ENCODE results near the gene KCNJ6. TPM values are rescaled to one million over a fixed set of nuclear protein-coding genes. Genes with fewer than 3 reads are reported as not detected.
"Not testable (repeated sequence)": the region's sequence is repeated elsewhere in the genome, so short reads cannot be mapped to it uniquely, and the experiment has no call there.

The KCNJ6 gene
- total RNA-seq, 1 experiment from 2014 or later, result not detected

DNA sequence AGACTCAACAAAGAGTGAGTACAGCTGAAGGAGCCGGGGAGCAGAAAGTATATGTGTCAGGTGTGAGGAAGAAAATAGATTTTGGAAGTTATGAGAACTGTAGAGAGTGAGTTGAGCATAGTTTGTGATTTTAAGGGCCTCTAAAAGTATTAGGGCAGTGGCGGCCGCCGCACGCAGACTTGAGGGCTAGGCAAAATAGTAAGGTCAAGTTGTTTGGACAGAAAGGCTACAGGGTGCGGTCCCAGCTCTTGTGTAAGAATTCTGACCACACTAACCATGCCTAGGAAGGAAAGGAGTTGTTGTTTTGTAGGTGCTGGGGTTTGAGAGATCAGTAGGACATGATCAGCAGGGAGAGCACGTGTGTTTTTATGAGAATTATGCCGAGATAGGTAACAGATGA is 327.6 kb downstream of the KCNJ6 start:
- BruUV-seq (replicated peaks); DNase-seq; H3K27me3 Mint-ChIP-seq (ENCODE audit: insufficient read depth, unreplicated experiment); H3K36me3 ChIP-seq (ENCODE audit: control insufficient read depth, insufficient read depth, low read length); CTCF ChIA-PET; intact Hi-C loops (cut with micrococcal nuclease; ENCODE audit: unreplicated experiment); H3K9me3 Mint-ChIP-seq (ENCODE audit: unreplicated experiment); H3K4me1 Mint-ChIP-seq (ENCODE audit: low read depth, unreplicated experiment); H3K9me3 ChIP-seq; H3K36me3 Mint-ChIP-seq (ENCODE audit: insufficient read depth, unreplicated experiment); H3K4me3 ChIP-seq (ENCODE audit: low read depth, low read length); H3K4me1 ChIP-seq; H3K27me3 ChIP-seq (replicated peaks; ENCODE audit: control insufficient read depth, insufficient read depth, low read length); POLR2A ChIA-PET; H3K4me3 Mint-ChIP-seq (ENCODE audit: unreplicated experiment); H3K27ac Mint-ChIP-seq (ENCODE audit: unreplicated experiment): not testable (repeated sequence)

DNA sequence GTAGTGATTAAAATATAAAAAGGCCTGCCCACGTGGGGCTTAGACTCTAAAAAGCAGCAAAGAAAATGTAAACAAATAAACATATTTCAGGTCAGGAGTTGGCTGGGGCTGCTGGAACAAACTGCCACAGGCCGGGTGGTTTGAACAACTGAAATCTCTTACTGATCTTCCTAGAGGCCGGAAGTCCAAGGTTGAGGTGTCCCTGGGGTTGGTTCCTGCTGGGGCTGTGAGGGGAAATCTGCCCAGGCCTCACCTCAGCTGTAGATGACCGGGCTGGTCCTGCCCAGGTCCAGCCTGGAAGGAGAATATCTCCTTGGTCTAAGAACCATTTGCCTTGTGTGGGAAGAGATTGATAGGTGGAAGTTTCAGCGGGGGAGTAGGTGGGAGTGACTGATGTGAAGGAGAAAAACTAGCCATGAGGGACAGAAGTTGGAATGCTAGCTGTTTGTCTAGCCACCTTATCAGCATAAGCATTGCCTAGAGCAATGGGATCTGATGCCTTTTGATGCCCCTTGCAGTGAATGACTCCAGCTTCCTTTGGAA is 328.6 kb downstream of the KCNJ6 start:
- H3K36me3 Mint-ChIP-seq (ENCODE audit: insufficient read depth, unreplicated experiment), result no peaks in the 10 kb centered on the region

DNA sequence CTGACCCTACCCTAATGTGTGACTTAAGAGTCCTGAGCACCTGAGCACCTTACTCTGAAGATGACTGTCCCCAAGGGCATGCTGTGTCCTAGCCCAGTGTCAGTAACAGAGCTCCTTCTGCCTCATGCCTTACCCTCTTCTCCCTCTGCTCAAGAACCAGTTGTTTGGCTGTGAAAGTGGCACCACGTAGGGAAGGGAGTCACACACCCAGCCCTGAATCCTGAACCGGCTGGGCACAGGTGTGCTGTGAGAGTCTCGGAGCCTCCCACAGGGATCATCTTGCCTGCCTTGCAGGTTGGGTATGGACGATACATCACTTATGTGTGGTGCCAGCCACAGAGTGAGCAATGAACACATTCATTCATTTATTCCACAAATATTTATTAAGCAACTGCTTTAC is 329.1 kb downstream of the KCNJ6 start:
- intact Hi-C loops (cut with micrococcal nuclease; ENCODE audit: unreplicated experiment), result no loop called here
- H3K4me1 Mint-ChIP-seq (ENCODE audit: low read depth, unreplicated experiment), result peaks cover 7% of the 10 kb centered on the region
- TF ChIP-seq, protein P1, sequence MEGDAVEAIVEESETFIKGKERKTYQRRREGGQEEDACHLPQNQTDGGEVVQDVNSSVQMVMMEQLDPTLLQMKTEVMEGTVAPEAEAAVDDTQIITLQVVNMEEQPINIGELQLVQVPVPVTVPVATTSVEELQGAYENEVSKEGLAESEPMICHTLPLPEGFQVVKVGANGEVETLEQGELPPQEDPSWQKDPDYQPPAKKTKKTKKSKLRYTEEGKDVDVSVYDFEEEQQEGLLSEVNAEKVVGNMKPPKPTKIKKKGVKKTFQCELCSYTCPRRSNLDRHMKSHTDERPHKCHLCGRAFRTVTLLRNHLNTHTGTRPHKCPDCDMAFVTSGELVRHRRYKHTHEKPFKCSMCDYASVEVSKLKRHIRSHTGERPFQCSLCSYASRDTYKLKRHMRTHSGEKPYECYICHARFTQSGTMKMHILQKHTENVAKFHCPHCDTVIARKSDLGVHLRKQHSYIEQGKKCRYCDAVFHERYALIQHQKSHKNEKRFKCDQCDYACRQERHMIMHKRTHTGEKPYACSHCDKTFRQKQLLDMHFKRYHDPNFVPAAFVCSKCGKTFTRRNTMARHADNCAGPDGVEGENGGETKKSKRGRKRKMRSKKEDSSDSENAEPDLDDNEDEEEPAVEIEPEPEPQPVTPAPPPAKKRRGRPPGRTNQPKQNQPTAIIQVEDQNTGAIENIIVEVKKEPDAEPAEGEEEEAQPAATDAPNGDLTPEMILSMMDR (IDR thresholded peaks at IDR 0.05; ENCODE audit: insufficient read depth in 1 of 2, low read depth in 1 of 2, low read length in 1 of 2, severe bottlenecking in 1 of 2, unreplicated experiment in 1 of 2), result no peak
- Histone ChIP-seq H3K9me3 (no peaks in the 10 kb centered on the region), H3K4me1 (peaks cover 9% of the 10 kb centered on the region), H3K36me3 (ENCODE audit: control insufficient read depth, insufficient read depth, low read length) (no peaks in the 10 kb centered on the region), H3K4me3 (ENCODE audit: low read depth, low read length) (no peak overlapping the region), H3K27me3 (replicated peaks; ENCODE audit: control insufficient read depth, insufficient read depth, low read length) (no peaks in the 10 kb centered on the region)
- no peaks in the 10 kb centered on the region for H3K27me3 Mint-ChIP-seq (ENCODE audit: insufficient read depth, unreplicated experiment)
- H3K9me3 Mint-ChIP-seq (ENCODE audit: unreplicated experiment), result no peaks in the 10 kb centered on the region
- no peaks in the 10 kb centered on the region for H3K36me3 Mint-ChIP-seq (ENCODE audit: insufficient read depth, unreplicated experiment)
- POLR2A ChIA-PET, result no interaction called here
- no TSS peak for BruUV-seq (replicated peaks)
- H3K27ac Mint-ChIP-seq (ENCODE audit: unreplicated experiment), result no peak overlapping the region
- CTCF ChIA-PET, result interaction anchor here (0.6 kb wide), 1 partner anchor 17 kb away, joined by 4 read pairs; no protein-coding TSS in a partner anchor
- no peak for DNase-seq
- no peak overlapping the region for H3K4me3 Mint-ChIP-seq (ENCODE audit: unreplicated experiment)

More for the DNA sequence above, 328.6 kb downstream of the KCNJ6 start:
- H3K9me3 Mint-ChIP-seq (ENCODE audit: unreplicated experiment), result no peaks in the 10 kb centered on the region
- intact Hi-C loops (cut with micrococcal nuclease; ENCODE audit: unreplicated experiment), result no loop called here
- H3K27ac Mint-ChIP-seq (ENCODE audit: unreplicated experiment), result no peak overlapping the region
- TF ChIP-seq, protein P1 (IDR thresholded peaks at IDR 0.05; ENCODE audit: insufficient read depth in 1 of 2, low read depth in 1 of 2, low read length in 1 of 2, severe bottlenecking in 1 of 2, unreplicated experiment in 1 of 2), result no peak
- no TSS peak for BruUV-seq (replicated peaks)
- Histone ChIP-seq H3K4me1 (peaks cover 9% of the 10 kb centered on the region), H3K4me3 (ENCODE audit: low read depth, low read length) (no peak overlapping the region), H3K9me3 (no peaks in the 10 kb centered on the region), H3K27me3 (replicated peaks; ENCODE audit: control insufficient read depth, insufficient read depth, low read length) (no peaks in the 10 kb centered on the region), H3K36me3 (ENCODE audit: control insufficient read depth, insufficient read depth, low read length) (no peaks in the 10 kb centered on the region)
- no peak overlapping the region for H3K4me3 Mint-ChIP-seq (ENCODE audit: unreplicated experiment)
- DNase-seq, result peak in 1 of 2 experiments; percentile 13
- ChIA-PET POLR2A (no interaction called here), CTCF (interaction anchor here (0.5 kb wide), 1 partner anchor 23 kb away, joined by 3 read pairs; no protein-coding TSS in a partner anchor)
- H3K4me1 Mint-ChIP-seq (ENCODE audit: low read depth, unreplicated experiment), result peaks cover 2% of the 10 kb centered on the region
- no peaks in the 10 kb centered on the region for H3K27me3 Mint-ChIP-seq (ENCODE audit: insufficient read depth, unreplicated experiment)

Data from Caco-2 (cell line).